ENCODE data around the gene EFNA2. TPM values are rescaled to one million over a fixed set of nuclear protein-coding genes. Genes with fewer than 3 reads are reported as not detected.

Gene EFNA2
- polyA plus RNA-seq, 1 of the 3 experiments (the other 2 are of a cell fraction) = 1.1 TPM

DNA sequence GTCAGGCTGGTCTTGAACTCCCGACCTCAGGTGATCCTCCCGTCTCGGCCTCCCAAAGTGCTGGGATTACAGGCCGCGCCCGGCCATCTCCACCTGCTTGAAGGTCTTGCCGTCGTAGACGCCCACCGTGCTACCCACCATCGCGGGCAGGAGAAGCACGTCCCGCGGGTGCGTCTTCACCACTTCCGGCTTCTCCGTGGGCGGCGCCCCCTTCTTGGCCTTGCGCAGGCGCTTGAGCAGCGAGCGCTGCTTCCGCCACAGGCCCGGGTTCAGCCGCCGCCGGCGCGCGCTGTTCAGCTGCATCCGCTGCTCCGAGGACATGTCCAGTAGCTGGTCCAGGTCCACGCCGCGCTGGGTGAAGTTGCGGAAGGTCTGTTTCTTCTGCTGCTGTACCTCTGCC, 21.6 kb downstream of the EFNA2 start:
- DNase-seq = no peak
- WGBS (ENCODE audit: low lambda C conversion rate) = 92% methylated on average over 25 of the region's 38 CpGs
- Histone ChIP-seq H3K9me3 (no peaks in the 10 kb centered on the region), H3K27me3 (ENCODE audit: insufficient read depth) (no peaks in the 10 kb centered on the region), H3K4me3 (ENCODE audit: low read depth in 2 of 2, low read length in 1 of 2) (no peak overlapping the region), H3K36me3 (replicated peaks in 1 of 2; ENCODE audit: control insufficient read depth in 1 of 2, insufficient read depth in 2 of 2, low read length in 1 of 2) (no peaks in the 10 kb centered on the region), H3K9ac (no peak overlapping the region), H3K27ac (ENCODE audit: low read depth in 2 of 2, low read length in 1 of 2) (no peak overlapping the region), H3K9me2 (no peaks in the 10 kb centered on the region), H3F3A (replicated peaks; ENCODE audit: insufficient read depth) (no peaks in the 10 kb centered on the region), H4K20me1 (ENCODE audit: insufficient read depth) (no peaks in the 10 kb centered on the region), H3K79me2 (ENCODE audit: insufficient read depth) (no peaks in the 10 kb centered on the region), H3K4me1 (ENCODE audit: control insufficient read depth in 1 of 2, insufficient read depth in 2 of 2, low read depth in 1 of 2, low read length in 1 of 2) (no peaks in the 10 kb centered on the region), H3K4me2 (no peak overlapping the region), H2AFZ (ENCODE audit: low read depth) (no peak overlapping the region)
- ChIA-PET CTCF (no interaction called here), POLR2A (interaction anchor here (0.6 kb wide), 1 partner anchor 10 kb away, joined by 3 read pairs; no protein-coding TSS in a partner anchor)
- TF ChIP-seq SMC3 (IDR thresholded peaks at IDR 0.05; ENCODE audit: low read depth, low read length) = no peak
- TF ChIP-seq EP300 (IDR thresholded peaks at IDR 0.05; ENCODE audit: borderline replicate concordance in 1 of 2, low read depth in 1 of 2, low read length in 1 of 2) = no peak
- TF ChIP-seq, protein P1, sequence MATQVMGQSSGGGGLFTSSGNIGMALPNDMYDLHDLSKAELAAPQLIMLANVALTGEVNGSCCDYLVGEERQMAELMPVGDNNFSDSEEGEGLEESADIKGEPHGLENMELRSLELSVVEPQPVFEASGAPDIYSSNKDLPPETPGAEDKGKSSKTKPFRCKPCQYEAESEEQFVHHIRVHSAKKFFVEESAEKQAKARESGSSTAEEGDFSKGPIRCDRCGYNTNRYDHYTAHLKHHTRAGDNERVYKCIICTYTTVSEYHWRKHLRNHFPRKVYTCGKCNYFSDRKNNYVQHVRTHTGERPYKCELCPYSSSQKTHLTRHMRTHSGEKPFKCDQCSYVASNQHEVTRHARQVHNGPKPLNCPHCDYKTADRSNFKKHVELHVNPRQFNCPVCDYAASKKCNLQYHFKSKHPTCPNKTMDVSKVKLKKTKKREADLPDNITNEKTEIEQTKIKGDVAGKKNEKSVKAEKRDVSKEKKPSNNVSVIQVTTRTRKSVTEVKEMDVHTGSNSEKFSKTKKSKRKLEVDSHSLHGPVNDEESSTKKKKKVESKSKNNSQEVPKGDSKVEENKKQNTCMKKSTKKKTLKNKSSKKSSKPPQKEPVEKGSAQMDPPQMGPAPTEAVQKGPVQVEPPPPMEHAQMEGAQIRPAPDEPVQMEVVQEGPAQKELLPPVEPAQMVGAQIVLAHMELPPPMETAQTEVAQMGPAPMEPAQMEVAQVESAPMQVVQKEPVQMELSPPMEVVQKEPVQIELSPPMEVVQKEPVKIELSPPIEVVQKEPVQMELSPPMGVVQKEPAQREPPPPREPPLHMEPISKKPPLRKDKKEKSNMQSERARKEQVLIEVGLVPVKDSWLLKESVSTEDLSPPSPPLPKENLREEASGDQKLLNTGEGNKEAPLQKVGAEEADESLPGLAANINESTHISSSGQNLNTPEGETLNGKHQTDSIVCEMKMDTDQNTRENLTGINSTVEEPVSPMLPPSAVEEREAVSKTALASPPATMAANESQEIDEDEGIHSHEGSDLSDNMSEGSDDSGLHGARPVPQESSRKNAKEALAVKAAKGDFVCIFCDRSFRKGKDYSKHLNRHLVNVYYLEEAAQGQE (IDR thresholded peaks at IDR 0.05; ENCODE audit: low read depth, low read length) = no peak
- no peak for TF ChIP-seq MEF2A (IDR thresholded peaks at IDR 0.05; ENCODE audit: borderline replicate concordance, low read depth)
- TF ChIP-seq FOSL2 (IDR thresholded peaks at IDR 0.05; ENCODE audit: borderline replicate concordance, low read depth) = no peak
- TF ChIP-seq FOXJ3 (CRISPR knock-in tag; IDR thresholded peaks at IDR 0.05) = no peak
- TF ChIP-seq PBX3 (IDR thresholded peaks at IDR 0.05) = no peak
- TF ChIP-seq YY1 (IDR thresholded peaks at IDR 0.05; ENCODE audit: low read depth) = no peak
- no peak for TF ChIP-seq SIN3A (IDR thresholded peaks at IDR 0.05; ENCODE audit: borderline replicate concordance, low read depth, low read length)
- no peak for TF ChIP-seq FOXM1 (IDR thresholded peaks at IDR 0.05; ENCODE audit: low read depth)
- no peak for TF ChIP-seq TEAD4 (IDR thresholded peaks at IDR 0.05; ENCODE audit: borderline replicate concordance, insufficient read depth)
- no peak for TF ChIP-seq NFIC (IDR thresholded peaks at IDR 0.05; ENCODE audit: borderline replicate concordance)

DNA sequence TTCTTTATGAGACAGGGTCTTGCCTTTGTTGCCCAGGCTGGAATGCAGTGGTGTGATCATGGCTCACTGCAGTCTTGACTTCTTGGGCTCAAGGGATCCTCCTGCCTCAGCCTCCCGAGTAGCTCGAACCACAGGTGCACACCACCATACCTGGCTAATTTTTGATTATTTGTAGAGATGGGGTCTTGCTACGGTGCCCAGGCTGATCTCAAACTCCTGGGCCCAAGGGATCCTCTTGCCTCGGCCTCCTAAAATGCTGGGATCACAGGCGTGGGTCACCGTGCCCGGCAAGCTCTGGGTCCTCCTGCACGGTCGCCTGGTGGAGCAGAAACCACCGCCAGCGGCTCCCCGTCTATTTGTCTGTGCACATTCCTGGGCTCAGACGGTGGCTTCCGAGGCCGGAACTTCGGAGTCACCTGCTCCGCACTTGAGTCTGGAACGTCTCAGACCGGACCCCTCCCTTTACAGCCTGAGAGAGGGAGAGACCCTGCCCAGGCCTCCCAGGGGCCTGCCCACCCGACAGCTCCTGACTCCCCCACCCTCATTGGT, 22.2 kb downstream of the EFNA2 start:
- 88% methylated on average over 4 of the region's 20 CpGs for WGBS (ENCODE audit: low lambda C conversion rate)
- no peaks in the 10 kb centered on the region for H3K79me2 ChIP-seq (ENCODE audit: insufficient read depth)
- no peak overlapping the region for H3K27ac ChIP-seq (ENCODE audit: low read depth in 2 of 2, low read length in 1 of 2)
- H3K4me1 ChIP-seq (ENCODE audit: control insufficient read depth in 1 of 2, insufficient read depth in 2 of 2, low read depth in 1 of 2, low read length in 1 of 2) = no peaks in the 10 kb centered on the region
- no peak for TF ChIP-seq MEF2A (IDR thresholded peaks at IDR 0.05; ENCODE audit: borderline replicate concordance, low read depth)
- no peak for TF ChIP-seq RAD21 (IDR thresholded peaks at IDR 0.05; ENCODE audit: low read length)
- TF ChIP-seq RXRA (IDR thresholded peaks at IDR 0.05; ENCODE audit: borderline replicate concordance, low read depth) = no peak
- TF ChIP-seq IRF3 (IDR thresholded peaks at IDR 0.05; ENCODE audit: low read depth, low read length) = no peak
- H2AFZ ChIP-seq (ENCODE audit: low read depth) = no peak overlapping the region
- no peak overlapping the region for H3K4me2 ChIP-seq
- H3K9me3 ChIP-seq = no peaks in the 10 kb centered on the region
- DNase-seq = no peak
- no peaks in the 10 kb centered on the region for H4K20me1 ChIP-seq (ENCODE audit: insufficient read depth)
- no peaks in the 10 kb centered on the region for H3K27me3 ChIP-seq (ENCODE audit: insufficient read depth)
- no peak overlapping the region for H3K9ac ChIP-seq
- CTCF ChIA-PET = no interaction called here
- H3F3A ChIP-seq (replicated peaks; ENCODE audit: insufficient read depth) = no peaks in the 10 kb centered on the region
- no peak overlapping the region for H3K4me3 ChIP-seq (ENCODE audit: low read depth in 2 of 2, low read length in 1 of 2)
- no peaks in the 10 kb centered on the region for H3K36me3 ChIP-seq (replicated peaks in 1 of 2; ENCODE audit: control insufficient read depth in 1 of 2, insufficient read depth in 2 of 2, low read length in 1 of 2)
- H3K9me2 ChIP-seq = no peaks in the 10 kb centered on the region
- POLR2A ChIA-PET = no interaction called here

All from SK-N-SH (cell line).